Measurements from ENCODE around the gene SERPINA10.

The SERPINA10 gene, protein sequence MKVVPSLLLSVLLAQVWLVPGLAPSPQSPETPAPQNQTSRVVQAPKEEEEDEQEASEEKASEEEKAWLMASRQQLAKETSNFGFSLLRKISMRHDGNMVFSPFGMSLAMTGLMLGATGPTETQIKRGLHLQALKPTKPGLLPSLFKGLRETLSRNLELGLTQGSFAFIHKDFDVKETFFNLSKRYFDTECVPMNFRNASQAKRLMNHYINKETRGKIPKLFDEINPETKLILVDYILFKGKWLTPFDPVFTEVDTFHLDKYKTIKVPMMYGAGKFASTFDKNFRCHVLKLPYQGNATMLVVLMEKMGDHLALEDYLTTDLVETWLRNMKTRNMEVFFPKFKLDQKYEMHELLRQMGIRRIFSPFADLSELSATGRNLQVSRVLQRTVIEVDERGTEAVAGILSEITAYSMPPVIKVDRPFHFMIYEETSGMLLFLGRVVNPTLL

GRCh38 chr14:94292872-94293577 lies at the start of gene SERPINA10:
Gene SERPINA10, minus strand, starts transcription at chr14:94293268. Its CDS starts 2,675 bp downstream, at chr14:94290593.
- no peak for DNase-seq (ENCODE audit: low read depth)

DNA sequence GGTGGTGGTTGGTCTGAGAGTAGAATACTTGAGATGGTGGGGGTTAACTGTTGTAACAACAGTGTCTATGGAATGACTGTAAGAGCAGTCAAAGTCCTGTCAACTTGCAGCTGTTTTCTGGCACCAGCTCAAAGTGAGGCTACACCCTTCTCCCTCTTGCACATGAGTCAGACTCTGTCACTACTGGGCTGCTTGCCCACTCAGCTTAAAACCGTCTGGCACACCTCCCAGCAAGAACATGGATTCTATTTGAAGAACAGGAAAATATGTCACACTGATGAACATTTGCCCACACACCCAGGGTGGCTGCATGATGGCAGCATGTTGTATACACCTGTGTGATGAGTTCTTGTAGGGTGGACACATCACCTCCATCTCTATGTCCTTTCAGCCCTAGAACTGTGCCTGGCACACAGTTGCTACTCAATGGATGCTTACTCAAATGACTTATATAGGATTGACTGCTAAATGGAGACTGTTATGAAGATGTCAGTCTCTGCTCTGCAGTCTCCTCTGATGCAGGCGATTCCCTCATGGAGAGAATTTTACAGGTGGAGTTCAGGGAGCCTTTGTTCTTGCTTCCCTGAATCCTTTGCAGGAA lies 49.4 kb upstream of the SERPINA10 start:
- no peak for DNase-seq (ENCODE audit: low read depth)

DNA sequence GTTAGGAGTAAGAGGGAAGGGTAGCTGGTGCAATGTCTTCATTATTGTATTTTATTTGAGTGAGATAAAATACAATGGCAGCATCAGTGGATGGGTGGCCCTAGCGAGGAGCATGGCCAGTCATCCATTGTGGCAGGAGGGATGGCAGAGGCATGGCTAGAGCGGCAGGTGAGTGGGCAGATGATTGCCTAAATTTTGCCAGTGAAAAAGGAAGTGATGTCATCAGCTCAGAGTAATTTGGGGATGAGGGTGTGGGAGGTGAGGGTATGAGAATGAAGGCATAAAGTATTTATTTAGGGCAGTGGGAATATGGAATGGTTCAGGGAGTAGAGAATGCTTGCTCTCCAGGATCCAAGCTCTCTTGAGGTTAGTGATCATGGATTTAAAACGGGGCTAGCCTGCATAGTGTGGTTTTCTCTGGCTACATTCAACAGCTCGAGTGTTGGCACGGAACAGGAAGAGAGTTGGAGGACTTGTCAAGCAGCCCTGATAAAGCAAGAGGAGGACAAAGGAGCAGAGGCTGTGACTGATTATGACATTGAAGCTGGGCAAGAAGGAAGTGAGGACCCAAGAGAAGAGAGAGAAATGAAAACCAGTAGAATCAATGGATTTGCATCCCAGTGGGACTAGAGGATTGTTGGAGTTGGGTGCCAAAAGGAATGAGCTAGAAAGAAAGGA lies 48.7 kb upstream of the SERPINA10 start:
- DNase-seq (ENCODE audit: low read depth) = no peak

DNA sequence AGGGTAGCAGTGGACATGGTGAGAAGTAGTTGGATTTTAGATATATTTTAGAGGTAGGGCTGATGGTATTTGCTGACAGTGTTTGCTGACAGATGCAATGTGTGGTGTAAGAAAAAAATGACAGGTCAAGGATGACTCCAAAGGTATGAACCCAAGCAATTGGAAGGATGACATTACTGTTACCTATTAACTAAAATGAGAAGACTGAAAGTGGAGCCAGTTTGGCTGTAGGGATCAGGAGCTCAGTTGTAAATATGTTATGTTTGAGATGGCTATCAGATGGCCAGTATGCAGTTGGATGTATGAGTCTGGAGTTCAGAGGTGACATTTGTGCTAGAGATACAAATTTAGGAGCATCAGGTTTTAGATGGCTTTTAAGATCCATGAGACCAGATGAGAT lies 47.5 kb upstream of the SERPINA10 start:
- no peak for DNase-seq (ENCODE audit: low read depth)

DNA sequence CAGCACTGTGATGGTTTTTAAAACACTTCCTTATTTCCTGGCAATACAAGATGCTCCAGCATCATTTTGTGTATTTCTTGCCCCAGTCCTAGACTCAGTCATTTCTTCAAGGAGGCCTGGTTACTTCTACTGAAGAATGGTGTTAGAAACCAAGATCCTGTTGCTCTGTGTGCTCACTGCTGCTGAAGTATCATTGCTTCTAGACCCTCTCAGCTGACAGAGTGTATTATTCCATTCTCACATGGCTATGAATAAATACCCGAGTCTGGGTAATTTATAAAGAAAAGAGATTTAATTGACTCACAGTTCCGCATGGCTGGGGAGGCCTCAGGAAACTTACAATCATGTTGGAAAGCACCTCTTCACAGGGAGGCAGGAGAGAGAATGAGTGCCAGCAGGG lies 45.0 kb upstream of the SERPINA10 start:
- DNase-seq (ENCODE audit: low read depth) = no peak

DNA sequence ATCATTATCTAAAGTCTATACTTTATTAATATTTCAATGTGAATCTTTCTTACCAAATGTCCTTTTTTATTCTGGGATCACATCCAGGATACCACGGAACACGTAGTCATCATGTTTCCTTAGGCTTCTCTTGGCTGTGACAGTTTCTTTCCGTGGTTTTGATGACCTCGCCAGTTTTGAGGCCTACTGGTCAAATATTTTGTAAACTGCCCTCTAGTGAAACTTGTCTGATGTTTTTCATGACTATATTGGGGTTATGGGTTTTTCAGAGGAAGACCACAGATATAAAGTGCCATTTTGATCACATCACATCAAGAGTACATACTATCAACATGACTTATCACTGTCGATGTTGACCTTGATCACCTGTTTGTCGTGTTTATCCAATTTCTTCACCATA lies 44.2 kb upstream of the SERPINA10 start:
- no peak for DNase-seq (ENCODE audit: low read depth)

DNA sequence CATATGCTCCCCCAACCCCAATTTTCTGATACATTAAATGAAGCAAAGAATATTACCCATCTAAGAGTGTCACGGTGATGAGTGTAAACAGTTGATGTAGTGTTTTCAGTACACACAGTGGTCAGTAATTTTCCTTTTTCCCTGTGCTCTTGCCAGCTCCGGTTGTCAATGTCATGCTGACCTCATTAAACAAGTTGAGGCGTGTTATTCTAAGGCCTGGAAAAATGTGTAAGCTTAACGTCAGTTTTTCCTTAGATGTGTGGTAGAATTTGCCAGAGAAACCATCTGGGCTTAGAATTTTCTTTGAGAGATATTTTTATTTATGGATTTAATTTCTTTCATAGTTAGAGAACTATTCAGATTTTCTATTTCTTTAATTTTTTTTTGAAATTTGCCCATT lies 41.8 kb upstream of the SERPINA10 start:
- DNase-seq (ENCODE audit: low read depth) = no peak

GRCh38 chr14:94332587-94332986 lies 39.5 kb upstream of the SERPINA10 start:
- DNase-seq (ENCODE audit: low read depth) = no peak

GRCh38 chr14:94332063-94332583 lies 39.1 kb upstream of the SERPINA10 start:
- no peak for DNase-seq (ENCODE audit: low read depth)

GRCh38 chr14:94331462-94331861 lies 38.4 kb upstream of the SERPINA10 start:
- DNase-seq (ENCODE audit: low read depth) = no peak

GRCh38 chr14:94330857-94331256 lies 37.8 kb upstream of the SERPINA10 start:
- DNase-seq (ENCODE audit: low read depth) = no peak

DNA sequence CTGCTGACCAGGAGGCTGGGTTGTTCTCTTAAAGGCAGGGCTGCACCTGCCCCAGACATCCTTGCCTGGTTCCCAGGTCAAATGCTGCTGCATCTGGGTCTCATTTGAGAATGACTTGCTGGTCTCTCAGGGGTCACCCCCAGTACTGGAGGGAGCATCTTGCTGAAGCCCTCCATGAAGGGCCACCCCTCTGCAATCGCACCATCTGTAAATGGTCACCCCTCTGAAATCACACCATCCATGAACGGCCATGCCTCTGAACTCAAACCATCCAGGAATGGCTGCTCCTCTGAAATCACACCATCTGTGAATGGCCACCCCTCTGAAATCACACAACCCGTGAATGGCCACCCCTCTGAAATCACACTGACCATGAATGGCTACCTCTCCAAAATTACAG lies 37.4 kb upstream of the SERPINA10 start:
- DNase-seq (ENCODE audit: low read depth) = no peak

GRCh38 chr14:94329857-94330256 lies 36.8 kb upstream of the SERPINA10 start:
- no peak for DNase-seq (ENCODE audit: low read depth)

- DNase-seq (ENCODE audit: low read depth) = no peak
Measured at GRCh38 chr14:94328196-94328595, 35.1 kb upstream of the SERPINA10 start.

DNA sequence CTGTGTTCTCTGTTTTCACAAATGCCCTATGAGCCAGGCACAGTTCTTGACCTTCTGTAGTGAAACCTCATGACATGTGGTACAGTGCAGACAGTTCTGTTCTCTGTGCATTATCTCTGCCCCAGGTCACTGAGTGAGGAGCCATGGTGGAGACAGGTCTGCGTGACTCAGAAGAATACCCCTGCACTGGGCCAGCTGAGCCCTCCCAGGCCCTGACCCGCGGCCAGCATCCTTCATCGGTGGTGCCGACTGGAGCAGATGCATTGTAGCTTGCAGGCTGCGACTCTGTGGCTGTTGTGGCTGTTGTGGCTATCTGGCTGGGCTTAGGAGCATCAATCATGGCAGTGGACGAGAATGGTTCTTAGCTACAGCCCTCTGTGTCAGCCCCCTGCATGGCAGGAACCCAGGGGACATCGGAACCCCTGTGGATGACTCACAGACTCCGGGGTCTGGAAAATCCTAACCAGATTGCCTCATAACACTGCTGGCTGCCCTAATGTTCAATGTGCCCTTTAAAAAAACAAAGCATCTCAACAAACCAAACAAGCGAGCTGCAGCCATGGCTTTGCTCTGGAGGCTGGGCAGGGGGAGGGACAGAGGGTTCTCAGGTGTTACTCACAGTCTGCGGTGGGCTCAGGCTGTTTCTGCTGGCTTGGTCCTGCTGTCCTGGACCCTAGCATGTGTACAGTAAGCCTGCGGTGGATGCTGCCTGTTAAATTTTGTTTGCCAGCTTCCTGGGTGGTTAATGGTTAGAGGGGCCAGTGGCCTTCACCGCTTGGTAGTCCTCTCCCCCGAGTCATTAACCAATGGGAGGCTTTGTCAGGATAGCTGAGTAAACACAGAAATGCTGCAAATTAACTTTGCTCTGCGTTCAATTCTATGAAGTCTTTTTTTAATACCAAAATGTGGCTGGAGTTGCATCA lies 29.8 kb upstream of the SERPINA10 start, which contains the start of gene SERPINA6:
Gene SERPINA6 (minus strand): TSS at position 689 of the 923 bp plus-strand sequence. CDS start 8,688 bp downstream, outside the sequence.
- no peak for DNase-seq (ENCODE audit: low read depth)

DNA sequence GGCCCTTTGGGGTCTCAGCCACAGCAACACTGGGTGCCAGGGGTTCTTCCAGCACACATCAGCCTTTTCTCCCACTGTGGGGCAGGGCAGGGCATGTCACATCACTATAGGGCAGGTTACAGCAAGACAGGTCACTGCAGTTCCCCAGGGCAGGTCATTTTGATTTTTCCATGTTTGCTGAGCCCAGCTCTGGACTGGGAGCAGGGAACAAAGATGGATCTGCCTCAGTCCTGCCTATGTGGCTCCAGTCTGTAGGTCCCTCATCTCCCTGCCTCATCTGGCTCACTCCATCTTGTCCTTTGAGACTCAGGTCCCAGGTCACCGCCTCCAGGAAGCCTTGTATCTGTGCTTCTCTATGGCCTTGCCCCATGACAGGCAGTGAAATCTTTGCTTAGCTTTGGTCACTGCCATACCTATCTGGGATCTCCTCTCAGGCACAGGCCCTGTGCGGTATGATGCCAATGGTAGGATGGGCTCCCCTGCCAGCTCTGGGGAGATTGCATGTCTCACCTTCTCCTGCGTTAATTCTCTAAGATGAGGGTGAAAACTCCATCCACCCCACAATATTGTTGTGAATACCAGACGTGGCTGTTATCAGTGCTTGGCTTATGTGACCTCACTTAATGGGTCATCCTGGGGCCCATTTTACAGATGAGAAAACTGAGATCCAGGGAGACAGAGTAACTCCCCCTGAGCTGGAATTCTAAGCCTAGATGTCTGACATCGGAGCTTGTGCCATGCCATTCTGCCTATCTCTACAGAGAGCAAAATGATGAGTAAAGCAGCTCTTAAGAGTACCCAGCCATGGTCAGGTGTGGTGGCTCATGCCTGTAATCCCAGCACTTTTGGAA lies 28.6 kb upstream of the SERPINA10 start:
- DNase-seq (ENCODE audit: low read depth) = no peak

DNA sequence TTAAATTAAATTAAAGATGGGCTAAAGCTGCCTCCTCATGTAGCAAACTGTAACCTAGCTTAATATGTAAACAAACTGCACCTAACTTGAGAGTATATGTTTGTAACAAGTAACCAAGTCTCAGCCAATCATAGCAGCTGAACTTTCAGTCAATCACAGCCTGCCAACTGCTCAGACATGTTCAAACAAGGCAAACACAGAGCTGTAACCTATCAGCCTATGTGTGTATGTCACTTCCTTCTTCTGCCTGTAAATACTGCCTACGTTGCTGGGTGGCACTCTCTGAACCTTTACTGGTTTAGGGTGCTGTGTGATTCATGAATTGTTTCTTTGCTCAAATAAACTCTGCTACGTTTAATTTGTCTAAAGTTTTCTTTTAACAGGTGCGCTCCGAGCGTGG lies 27.2 kb upstream of the SERPINA10 start:
- DNase-seq (ENCODE audit: low read depth) = no peak

- no peak for DNase-seq (ENCODE audit: low read depth)
Measured at GRCh38 chr14:94317259-94317658, 24.2 kb upstream of the SERPINA10 start.

- DNase-seq (ENCODE audit: low read depth) = no peak
Measured at GRCh38 chr14:94316692-94317091, 23.6 kb upstream of the SERPINA10 start.

DNA sequence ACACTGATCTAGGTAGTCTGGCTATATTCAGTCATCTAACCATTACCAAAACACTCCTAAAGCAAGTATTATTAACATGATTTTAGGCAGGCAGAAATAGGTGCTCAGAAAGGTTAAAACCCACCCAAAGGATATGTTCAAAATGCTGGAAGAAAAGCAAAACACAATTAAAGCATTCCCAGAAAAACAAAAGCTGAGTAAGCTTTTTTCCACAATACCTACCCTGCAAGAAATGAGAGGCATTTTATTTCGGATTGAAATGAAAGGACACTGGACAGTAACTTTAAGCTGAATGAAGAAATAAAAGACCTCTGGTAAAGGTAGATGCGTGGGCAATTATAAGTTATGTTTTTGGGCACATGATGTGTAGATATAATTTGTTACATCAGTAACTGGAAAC lies 21.8 kb upstream of the SERPINA10 start:
- no peak for DNase-seq (ENCODE audit: low read depth)

All from stimulated activated CD8-positive, alpha-beta memory T cell treated with anti-CD3 and anti-CD28 coated beads, Interleukin-7, amount 100 ng/mL, for 24 hours (primary cell).